Stimulated activated CD8-positive, alpha-beta memory T cell treated with anti-CD3 and anti-CD28 coated beads, Interleukin-2, amount 100 ng/mL, for 48 hours (primary cell): ENCODE results near the gene ITPKB.

Source experiments
- DNase-seq, 2 donors: peaks; one replicate each; pipeline ENCODE4 v3.0.0-alpha.2; 2020; ENCODE audit warnings: low read depth in 2 of 2

Gene ITPKB

DNA sequence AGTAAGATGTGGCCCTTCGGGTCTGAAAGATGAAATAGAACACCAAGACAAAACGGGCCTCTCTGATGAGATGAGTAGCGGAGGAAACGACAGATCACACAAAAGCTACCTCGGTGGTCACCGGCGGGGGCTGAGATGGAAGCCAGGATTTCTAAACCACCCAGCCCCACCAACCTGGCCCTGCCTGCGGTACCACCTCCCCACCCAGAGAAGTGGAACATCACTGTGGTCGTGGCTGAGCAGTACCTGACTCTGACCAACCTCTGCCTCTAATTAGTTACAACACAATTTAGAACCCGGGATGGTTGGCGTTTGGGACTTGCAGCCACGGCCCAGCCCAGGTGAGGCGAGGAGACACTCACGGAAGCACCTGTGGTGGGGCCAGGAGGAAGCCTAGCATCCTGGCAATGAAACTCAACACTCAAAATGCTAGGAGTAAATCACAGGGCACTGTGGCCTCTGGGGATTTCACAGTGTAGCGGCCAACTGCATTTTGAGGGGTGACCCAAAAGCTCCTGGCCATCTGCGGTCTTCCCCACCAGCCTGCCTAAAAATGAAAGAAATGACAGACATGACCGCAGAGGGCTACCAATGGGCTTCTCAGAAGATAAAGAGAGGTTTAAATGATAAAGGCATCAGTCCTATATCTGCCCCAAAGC is 73.4 kb downstream of the ITPKB start:
- DNase-seq = no peak

DNA sequence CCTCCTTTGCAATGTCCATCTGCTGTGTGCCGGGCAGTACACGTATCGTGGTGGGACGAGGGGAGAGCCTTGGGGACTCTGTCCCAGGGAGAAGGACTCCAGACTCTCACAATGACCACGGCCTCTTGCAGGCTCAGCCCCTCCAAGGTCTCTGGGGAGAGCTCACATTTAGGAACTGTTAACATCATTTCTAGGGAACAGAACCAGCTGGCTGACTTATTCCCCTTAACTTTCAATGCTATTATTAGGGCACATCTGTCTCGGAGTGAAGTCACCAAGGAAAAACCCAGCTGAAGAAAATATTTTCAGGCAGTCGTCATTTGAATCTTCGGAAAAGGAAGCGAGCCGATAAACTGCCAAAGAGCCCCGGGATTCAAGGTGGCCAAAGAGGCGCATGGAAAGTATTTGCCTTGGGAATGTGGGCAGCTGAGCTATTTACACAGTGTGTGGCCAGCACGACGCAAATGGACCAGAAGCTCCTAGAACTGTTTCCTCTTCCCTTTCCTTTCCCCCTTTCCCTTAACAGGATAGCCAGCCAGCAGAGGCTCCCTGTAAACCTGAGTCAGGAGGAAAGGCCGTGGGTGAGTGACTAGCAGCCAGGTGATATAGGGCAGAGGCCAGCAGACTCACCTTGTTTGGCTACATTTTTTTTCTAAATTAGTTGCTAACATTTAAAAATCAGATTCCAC is 74.5 kb downstream of the ITPKB start:
- no peak for DNase-seq

DNA sequence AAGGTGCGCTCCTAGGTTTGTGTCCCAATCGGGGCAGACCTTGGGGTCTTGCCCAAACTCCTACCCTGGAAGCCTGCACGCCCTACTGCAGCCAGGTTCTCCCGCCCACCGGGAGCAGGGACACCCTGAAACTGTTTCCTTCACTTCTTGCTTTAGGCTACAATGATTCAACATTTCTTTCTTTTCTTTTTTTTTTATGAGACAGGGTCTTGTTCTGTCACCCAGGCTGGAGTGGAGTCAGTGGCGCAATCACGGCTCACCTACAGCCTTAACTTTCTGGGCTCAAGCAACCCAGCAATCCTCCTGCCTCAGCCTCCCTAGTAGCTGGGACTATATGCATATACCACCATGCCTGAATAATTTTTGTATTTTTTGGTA is 75.8 kb downstream of the ITPKB start:
- DNase-seq = no peak

DNA sequence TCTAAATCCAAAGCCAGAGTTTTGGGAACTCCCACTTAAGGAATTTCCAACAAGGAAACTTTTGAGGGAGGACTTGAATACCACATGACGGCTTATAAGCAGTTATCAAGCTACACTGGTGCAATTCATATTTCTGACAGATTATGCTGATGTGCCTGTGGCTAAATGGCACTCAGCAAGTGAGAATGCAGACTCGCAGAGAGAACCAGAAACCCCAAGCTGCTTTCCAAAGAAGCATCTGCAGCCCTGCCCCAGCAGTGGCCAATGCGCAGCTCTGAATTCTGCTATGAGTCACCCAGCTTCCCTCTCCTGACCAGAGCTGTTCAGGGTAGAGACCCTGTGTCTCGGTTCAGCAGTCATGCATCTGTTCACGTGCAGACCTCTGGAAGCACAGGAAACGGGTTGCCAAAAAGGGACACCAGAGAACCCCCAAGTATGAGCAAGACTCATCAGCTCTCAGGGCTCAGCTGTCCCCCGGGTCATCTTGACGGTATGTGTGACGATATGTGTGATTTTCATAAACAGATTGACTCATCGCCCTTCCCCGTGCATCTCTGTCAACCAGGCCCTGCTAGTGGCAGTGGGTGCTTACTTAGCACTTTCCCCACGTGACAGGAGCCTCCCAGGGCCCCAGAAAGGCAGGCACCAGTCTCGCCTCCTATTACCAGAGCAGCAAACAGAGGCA is 76.3 kb downstream of the ITPKB start:
- peak; percentile 65 to 72 for DNase-seq

DNA sequence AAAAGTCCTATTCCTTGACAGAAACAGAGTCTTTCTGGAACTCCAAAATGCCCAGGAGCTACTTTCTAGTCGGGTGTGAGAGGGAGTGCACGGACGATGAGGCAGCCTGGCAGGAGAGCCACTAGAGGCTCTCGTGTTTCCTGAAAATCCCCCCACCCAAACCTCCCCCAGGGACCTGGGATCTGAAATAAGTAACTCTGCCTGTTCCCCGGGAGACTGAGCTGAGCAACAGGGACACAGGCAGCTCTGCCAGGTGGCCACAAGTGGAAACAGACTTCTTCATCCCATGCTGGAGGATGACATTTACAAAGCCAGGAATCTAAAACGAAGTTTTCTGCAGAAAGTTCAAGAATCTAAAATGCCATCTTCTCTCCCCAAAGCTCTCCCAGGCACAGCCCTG is 77.1 kb downstream of the ITPKB start:
- no peak for DNase-seq

DNA sequence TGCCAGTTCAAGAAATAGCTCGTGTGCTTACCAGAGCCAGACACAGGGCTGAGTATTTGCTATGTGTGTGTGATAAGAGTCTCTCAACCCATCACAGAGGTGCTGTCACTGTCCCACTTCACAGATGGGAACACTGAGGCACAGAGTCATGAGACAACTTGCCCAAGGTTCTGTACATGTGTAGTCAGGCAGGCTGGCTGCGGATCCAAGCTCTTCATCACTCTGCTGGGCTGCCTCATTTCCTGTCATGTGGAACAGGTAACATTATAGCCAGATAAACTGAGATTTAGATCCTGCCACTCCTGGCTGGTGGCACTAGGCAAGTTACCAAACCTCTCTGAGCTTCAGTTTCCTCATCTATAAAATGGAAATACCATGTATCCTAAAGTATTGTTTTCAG is 77.8 kb downstream of the ITPKB start:
- no peak for DNase-seq

DNA sequence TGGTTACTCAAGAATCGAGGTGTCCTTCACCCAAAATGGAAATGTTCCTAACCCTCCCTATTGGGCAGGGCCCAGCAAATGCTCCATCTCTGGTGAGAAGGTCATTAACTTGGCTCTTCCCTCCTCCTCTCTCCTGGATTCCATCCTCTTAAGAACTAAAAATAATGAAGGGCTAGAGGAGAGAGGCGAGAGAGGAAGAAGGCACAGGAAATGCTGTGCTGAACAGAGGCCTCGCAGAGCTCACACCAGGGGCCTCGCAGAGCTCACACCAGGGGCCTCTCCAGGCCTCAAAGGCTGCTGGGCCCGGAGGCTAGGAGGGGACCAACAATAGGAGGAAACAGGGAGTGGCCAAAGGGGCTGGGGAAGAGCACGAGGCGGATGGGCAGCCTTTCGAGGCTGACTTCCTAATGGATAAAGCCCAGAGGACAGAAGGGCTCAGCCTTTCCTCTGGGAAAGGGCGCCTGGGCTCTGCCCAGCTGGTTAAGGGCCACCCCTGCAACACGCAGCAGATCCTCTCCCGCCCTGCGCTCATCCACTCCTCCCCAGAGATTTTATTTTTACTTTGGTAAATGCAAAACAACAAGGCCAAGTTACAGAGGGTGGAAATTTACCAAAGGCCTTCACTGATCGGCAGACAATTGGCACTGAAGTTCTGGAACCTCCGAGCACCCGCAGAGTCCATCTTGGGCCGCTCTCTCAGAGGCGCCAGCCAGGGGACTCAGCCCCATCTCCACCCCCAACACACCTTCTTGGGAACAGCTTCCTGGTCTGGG is 78.5 kb downstream of the ITPKB start:
- no peak for DNase-seq

DNA sequence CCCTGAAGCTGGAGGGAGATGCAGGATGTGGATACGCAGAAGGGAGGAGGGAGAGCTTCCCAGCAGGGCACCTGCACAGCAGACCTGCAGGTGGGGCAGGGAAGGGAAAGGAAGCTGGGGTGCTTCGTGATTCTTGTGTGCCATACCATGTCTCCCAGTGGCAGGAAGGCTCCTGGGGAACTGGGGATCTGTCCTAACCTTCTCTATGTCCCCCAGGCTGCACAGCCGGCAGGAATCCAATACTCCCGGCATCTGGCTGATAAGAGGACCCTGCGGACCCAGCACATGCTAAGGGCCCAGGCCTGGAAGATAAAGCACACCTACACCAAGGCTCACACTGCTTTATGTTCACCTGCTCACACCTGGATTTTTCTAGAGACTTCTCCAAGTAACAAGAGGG is 79.4 kb downstream of the ITPKB start:
- DNase-seq = no peak

DNA sequence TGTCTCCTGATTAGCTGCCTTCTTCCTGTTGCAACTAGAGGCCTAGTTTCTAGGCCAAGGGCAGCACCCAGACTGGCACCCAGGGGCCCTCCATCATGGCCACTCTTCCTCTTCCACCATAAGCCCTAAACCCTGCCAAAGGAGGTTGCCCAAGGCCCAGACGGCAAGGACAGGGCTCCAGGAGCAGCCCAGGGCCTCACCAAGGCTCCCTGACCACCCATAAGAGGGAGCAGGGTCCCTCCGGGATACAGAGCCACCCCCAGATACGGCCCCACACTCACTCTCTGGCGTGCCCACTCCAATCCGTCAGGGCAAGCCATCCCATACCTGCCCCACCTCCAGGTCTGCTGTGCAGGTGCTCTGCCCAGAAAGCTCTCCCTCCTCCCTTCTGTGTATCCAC is 79.9 kb downstream of the ITPKB start:
- no peak for DNase-seq

DNA sequence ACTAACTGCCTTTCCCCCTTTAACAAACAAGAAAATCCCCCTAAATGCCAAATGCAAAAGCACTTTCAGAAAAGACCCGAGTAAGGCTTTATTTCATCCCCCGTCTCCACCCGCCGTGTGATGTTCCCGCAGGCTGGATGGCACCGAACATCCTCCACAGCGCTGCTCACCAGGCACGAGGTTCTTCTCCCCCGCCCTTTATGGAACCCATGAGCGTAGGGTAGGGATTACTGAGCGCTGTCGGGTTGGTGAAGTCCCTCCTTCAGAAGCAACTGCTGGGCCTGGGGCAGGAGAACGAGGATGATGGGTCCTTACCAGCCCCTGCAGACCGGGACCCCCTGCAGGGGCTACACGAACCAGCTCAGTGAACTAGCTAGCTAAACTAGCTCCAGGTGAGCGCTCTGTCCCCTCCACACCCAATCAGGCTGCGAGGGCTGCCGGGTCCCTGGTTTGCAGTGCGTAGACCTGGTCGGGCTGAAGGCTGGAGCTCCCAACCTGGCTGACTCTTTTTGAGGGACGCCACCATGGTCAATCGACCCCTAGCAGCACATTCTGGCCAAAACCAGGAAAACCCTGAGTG is 80.4 kb downstream of the ITPKB start:
- no peak for DNase-seq

DNA sequence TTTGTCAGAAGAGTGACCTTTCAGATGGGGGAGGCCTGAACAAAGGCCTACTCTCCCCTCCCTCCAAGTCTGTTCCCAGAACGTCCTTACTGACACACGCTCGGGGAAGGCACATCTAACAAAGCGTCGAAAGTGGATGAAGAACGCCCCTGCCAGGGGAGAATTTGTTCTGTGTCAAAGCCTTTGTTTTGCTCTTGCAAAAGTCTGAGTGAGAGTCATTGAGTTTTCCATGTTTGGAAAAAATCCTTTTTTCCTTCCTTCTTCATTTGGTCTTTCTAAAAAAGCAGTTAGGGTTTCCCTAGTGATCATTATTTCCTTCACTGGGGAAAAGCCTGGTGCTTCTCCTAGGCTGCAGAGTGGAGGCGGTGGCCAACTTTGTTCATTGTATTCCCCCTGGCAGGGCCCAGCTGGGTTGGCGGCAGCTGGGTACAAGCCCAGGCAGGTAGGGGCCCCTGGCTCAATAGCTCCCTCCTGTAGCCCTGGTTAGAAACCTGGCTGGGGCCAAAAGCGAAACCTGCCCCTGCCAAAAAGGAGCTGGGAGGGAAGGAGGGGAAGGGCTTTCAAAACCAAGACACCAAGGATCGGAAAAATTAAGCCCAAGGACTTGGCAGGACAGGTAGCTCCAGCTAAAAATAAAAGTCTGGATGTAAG is 81.1 kb downstream of the ITPKB start:
- no peak for DNase-seq

DNA sequence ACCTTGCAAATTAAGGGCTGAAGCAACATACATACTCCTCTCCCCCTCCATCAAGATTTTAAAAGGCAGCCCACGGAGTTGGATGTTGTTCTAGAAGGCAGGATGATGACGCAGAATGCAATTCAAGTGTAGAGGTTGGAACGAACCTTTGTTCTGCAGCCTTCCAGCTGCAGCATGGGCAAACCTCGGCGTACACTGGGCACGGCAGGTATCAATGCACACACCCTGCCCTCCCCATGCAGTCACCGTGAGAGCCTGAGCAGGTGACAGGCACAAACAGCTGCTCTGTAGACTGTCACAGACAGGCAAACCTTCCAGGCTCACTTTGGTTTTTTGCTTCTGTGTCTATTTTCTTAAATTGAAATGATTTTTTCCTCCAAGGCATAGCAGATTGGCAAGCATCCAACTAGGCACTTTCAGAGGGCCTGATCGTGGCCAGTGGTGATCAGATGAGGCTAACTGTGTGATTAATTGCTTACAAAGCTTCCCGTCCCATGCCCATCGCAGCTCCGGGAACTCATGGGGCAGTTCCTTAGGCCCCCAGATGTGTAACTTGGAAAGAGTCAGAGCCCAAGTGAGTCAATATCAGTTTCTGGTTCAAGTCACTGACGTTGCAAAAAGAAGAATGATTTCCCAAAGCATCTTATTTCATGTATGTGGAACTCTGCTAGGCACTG is 82.3 kb downstream of the ITPKB start:
- no peak for DNase-seq

DNA sequence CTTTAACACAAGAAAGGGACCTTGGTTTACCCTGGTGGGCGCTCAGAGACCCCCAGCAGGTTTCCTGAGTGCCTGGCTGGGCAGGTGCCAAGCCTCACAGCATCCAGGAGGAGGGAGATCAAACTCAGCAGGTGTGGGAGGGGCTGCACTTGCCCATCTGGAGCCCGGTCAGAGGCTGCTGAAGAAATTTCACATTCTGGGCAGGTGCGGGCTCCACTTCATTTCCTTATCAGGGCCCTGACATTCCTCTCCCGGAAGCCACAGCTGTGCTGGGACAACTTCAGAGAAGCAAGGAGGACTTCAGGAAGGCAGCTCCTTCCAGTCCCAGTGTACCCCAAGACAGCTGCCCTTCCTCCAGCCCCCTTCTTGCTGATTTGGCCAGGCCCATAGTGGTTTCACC is 82.9 kb downstream of the ITPKB start:
- no peak for DNase-seq

DNA sequence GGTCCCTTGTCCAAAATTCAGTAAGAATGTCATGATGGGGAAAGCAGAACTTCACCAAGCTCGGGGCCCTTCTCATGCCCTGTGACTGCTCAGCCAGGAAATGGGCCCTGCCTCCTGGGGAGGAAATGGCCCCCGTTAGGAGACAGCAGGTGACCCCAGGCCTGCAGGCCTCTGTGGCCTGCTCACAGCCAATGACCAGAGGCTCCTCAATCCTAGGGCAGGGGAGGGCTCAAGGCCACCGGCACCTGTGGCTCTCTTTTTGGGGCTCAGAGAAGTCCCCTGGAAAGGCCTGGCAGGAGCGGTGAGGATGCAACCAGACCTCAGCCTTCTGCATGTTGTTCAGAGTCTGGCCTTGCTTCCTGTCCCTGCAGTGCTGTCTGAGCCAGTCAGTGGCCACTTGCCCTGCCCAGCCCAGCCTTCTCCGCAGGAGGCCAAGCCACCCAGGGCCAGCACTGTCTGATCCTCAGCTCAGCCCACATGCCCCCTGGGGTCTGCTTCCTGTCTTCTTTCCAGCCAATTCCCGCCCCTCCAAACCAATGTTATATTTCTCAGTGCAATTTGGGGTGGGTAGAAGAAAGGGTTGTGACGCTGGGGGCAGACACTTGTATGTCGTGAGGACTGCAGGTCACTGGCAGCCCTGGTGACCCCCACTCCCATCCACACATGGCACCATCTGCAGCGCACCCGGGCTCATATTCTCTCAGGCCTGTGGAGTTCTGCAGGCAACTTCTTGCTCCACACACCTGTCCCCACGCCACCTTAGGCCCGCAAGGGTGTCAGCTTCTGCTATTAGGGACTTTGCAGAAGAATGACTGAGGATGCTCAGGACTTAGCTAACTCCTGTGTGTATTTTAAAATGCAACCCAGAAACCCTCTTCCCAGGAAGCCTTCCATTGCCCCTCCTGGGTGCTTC is 83.6 kb downstream of the ITPKB start:
- no peak for DNase-seq

DNA sequence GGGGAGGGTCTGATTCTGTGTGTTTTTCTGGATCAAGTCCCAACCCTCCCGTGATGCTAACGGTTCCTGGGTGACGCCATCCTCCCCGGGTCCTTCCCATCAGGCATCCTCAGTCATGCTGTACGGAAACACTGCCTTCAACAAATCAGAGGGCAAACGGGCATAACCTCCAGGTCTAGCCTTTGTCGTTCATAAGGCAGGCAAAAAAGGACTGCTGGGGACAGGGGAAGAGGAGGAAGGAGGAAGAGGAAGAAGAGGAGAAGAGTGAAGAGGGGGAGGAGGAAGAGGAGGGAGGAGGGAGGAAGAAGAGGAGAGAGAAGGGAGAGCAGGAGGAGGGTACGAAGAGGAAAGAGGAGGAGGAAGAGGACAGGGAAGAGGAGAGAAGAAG is 84.4 kb downstream of the ITPKB start:
- no peak for DNase-seq

DNA sequence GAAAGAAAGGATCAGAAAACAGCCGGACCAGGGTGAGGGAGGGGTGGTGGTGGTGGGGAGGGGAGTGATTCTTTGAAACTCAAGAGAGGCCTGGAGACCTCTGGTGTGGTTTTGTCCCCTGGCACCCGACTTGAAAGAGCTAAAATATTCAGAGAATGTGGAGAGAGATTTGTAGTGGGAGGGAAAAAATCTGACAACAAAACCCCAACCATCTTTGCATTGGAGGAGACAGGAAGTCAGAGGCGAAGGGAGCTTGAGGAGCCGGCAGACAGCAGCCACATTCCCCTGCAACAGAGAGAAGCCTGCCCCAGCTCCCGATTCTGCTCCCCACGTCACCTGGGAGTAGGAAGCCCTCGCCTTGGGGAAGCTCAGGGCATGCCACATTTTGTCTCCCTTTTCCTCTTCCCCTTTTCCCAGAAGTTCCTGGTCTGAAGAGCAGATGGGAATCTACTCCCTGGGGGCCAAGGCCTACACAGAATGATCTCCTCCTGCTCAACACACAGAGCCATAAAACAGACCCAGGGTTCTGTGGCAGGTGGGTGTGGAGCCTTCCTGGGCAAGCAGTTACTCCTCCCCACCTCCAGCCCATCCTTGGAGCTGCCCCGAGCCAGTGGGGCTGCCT is 84.9 kb downstream of the ITPKB start:
- no peak for DNase-seq

DNA sequence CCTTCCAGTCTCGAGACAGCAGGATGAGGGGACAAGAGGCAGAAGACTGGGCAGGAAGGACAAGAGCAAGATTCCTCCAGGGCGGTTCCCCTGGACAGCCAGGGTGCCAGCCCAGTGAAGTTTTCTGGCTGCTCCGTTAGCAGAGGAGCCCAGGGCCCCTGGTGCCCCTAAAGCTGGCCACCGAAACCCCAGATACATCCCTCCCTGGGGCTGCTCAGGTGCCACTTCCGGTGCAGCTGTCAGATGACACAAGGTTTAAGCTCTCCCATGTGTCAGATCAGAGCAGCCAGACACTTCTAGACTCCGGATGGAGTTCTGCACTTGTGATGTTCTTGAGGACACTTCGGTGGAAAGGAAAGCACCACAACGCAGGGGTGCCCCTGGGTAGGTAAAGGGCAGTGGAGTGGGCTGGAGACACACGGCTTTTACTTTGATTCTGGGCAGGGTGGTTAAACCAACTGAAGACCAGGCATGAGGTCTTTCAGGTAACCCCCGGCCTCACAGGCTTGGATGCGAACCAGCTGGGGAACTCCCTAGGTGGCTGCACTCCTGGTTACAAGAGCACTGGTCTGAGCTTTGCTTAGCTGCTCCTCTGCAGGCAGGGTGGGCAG is 85.7 kb downstream of the ITPKB start:
- no peak for DNase-seq

DNA sequence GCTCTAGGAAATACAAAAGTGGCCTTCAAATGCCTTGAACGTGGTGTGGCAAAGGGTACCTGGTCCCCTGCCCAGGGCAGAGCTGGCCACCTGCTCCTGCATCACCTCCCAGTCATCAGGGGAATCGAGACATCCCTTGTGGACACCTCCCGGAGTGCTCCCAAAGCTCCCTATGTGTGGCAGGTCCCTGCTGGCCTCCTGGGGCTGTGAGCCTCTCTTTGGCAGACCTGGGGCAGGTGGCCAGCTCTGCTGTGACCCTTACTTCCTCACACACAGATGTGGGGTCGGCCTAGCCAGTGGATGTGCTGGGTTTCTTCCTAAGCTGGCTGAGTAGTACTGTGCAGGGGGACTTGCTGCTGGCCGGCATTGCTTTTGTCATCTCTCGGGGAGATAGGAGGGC is 86.5 kb downstream of the ITPKB start:
- DNase-seq = no peak

DNA sequence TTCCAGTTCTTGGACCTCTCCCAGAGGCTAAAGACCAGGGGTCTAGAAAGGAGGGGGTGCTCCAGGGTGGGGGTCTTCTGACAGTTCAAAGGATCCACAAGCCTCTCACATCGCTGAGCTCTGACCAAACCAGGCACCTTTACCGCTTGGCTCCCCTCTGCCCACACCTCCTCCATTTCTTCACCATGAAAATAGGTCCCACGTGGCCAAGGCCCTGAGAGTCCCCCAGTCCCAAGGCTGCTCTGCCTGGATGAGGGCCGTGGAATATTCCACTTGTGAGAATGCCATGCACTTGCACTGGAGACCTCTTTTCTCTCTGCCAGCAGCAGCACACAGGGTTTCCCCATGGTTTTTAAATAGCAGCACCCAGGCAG is 87.4 kb downstream of the ITPKB start:
- DNase-seq = no peak
